Activated CD4-positive, CD25-positive, alpha-beta regulatory T cell (primary cell): ENCODE data around the gene RNF167.

Experiments used
- DNase-seq, 4 experiments: peaks; one replicate each; lab custom pipeline; 2025; lab: John Stamatoyannopoulos, UW

RNF167 gene

GRCh38 chr17:4953451-4953961 lies 13.4 kb downstream of the RNF167 start:
- DNase-seq: no peak

- DNase-seq: no peak
These were observed 15.0 kb downstream of the RNF167 start for GRCh38 chr17:4955091-4955490.

DNA sequence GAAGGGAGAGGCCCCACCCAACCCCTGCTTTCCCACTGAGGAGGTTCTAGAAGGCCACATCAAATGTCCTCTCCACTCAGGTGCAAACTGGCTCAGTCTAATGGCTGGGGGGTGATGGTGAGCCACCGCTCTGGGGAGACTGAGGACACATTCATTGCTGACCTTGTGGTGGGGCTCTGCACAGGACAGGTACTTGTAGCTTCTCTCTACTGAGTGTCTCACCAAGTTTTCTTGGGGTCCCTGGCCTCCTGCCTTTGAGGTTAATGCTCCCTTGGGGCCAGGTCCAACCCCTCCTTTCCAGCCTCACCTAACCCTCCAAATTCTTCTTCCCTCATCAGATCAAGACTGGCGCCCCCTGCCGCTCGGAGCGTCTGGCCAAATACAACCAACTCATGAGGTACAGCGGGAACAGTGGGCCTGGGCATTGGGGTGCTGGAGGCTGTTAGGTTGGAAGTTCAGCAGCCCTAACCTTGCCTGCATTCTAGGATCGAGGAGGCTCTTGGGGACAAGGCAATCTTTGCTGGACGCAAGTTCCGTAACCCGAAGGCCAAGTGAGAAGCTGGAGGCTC lies 16.5 kb downstream of the RNF167 start:
- no peak for DNase-seq

GRCh38 chr17:4958102-4958501 lies 18.0 kb downstream of the RNF167 start:
- no peak for DNase-seq

DNA sequence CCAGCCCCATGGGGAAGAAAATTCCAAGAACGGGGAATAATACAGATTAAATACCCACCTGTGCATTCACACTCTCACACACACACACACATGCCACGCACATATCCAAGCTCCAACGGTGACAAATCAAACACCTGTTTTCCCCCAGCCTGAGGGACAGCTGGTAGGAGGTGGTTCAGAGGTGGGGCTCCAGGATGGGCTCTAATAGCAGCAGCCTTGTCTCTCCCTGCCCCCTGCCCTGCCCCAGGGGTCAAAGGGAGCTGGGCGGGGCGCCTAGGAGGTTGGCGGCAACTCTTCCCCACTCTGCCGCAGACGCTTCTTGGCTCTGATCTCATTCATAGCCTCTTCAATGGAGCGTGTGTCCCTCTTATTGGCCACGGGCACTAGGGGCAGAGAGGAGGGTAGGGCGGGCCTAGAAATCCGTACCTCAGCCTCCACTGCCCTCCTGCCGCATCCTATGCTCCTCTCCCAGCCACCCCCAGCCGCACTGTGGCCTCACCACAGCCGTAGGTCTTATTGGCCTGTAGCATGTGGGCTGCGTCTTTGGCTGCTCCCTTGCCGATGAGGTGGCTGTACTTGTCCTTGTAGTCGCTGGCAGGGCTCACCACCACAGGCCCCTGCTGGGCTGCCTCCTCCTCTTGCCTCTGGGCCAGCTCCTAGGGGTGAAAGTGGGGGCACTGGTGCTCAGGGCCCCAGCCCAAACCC lies 19.3 kb downstream of the RNF167 start:
- DNase-seq: no peak

DNA sequence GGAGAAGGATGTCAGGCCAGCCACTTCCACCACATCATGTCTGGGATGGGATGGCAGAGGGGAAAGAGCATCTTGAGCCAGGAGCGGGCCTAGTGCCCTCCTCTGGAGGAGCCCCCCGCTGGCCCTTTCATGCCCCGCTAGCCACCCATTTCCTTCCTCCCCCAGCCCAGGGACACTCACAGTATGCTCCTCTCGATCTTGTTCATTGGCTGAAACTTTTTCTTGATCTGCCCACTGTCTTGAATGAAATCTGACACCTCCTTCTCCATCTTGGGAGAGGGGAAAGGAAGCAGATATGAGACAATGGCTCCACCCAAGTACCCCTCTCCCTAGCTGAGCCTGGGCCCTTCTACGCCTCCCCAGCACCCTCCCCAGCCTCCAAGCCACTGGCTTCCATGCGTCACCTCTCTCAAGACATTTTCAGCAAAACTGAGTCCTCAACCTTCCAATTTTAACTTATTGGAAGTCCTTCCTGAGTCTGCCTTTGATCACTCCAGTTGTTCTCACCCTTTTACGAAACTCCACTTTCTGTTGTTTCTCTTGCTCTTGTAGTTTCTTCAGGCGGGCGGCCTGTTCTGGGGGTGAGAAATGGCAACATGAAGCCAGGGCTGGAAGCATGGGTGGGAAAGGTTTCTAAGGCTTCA lies 20.3 kb downstream of the RNF167 start:
- DNase-seq: no peak

DNA sequence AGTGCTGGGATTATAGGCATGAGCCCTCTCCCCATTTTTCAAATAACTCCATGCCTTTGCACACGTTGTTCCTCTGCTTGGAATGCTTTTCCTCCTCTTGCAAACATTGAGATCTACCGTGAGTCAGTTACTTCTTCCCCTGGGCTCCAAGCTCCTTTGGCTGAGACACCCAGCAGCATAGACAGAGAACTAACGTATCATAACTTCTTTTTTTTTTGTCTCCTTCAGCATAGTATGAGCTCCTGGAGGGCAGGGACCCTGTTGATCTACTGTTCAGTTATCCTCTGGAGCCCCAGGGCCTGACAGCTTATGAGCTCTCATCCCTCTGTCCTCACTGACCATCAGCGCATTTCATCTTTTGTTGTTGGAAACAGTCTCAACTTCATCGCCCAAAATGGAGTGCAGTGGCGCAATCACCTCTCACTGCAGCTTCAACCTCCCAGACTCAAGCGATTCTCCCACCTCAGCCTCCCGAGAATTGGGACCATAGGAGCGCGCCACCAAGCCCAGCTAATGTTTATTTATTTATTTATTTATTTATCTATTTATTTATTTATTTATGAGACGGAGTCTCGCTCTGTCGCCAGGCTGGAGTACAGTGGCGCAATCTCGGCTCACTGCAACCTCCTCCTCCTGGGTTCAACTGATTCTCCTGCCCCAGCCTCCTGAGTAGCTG lies 25.4 kb downstream of the RNF167 start:
- no peak for DNase-seq

DNA sequence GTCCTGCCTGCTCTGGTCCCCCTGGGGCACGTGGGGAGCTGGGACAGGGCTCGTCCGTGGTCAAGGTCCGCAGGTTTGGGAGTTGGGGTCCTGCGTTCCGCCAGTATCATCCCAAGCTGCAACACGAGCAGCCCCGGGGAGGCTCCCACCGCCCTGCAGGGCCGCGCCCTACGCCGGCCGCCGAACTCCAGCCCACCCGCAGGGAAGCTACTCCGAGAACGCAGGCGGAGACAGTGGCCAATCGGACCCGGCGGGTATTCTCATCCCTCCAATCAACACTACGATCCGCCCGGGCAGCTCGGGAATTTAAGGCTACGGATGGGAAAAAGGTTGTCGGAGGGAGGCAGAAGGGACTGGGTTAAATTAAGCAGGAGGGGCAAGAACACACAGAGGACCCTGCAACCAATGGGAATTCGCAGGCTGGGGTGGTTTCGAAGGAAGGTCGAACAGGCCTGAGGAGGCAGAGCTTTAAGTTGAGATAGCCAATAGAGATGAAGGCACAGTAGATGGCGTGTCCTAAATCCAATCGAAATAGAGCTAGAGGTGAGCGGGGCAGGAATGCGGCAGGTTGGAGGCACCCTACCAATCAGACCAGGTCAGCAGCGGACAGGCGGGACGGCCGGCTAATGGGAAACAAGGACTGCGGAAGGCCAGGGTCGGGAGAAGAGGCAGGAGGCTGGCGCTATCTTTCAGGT lies 26.9 kb downstream of the RNF167 start:
- peak; percentile 82 to 89 (median 84) for DNase-seq

DNA sequence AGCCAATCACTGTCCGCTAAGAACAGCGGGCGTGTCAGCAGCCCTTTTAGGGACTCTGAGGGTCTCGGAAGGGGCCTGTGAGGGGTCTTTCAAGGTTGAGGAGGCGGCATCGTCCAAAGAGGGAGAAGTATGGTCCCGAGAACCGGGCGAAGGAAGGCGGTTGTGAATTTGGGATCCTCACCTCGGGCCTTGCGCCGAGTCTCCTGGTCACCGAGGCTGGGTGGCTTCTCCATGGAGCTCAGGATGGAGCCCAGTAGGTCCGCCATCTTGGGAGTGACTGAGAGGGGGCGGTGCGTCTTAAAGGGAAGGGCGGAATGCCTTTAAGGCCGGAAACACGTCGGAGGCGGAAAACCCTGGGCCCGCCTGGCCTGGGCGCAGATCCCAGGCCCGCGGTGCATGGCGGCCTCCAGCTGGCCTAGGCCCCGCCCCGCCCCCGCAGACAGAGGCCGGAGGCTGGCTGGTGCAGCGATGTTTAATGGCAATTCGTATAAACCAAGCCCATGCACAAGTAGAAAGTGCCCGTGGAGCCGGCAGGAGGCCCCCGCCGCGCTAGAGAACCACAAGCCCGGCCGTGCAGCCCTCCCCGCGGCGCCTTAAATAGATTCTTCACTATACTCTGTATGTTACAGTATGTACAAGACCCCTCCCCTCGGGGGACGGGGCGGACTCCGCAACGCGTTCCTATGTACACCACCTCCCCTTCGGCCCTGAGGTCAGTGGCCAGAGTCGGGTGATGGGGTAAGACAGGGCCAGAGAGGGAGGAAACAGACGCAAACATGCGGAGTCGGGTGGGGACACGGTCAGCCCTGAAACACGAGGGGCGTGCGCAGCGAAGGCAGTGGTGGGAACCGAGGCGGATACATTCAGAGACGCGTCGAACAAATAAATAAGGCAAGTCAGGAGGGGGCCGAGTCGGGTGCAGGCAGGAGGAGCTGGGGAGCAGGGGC lies 27.7 kb downstream of the RNF167 start, which contains the start of gene SPAG7:
SPAG7 (minus strand) TSS at position 279 of the 947 bp plus-strand sequence; CDS start at position 266, 13 bp downstream.
- DNase-seq: peak; percentile 82 to 87 (median 84)

DNA sequence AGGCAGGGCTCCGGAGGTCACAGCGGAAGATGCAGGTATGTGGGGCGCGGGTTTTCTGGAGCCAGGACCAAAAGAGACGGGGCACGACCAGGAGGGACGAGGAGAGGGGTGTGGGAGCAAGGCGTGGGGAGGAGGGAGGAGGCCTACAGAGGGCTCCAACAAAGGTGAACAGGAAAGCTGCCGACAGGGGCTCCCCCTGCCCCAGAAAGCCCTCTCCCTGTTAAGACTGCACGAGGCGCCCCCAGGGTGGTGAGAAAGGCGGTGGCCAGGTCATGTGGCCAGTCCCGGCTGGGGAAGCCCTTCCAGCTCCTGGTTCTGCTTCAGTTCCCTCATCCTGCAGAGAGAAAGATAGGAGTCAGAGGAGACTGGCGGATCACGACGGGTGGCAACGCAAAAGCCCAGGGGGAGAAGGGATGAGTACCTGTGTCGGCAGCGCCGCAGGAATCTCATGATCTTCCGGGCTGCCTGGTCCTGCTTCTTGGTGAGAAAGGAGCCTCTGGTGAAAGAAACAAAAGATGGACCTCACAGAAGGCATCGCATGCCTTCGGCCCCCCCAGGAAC lies 28.5 kb downstream of the RNF167 start:
- no peak for DNase-seq

- DNase-seq: no peak
These were observed 29.0 kb downstream of the RNF167 start for GRCh38 chr17:4969047-4969550.

DNA sequence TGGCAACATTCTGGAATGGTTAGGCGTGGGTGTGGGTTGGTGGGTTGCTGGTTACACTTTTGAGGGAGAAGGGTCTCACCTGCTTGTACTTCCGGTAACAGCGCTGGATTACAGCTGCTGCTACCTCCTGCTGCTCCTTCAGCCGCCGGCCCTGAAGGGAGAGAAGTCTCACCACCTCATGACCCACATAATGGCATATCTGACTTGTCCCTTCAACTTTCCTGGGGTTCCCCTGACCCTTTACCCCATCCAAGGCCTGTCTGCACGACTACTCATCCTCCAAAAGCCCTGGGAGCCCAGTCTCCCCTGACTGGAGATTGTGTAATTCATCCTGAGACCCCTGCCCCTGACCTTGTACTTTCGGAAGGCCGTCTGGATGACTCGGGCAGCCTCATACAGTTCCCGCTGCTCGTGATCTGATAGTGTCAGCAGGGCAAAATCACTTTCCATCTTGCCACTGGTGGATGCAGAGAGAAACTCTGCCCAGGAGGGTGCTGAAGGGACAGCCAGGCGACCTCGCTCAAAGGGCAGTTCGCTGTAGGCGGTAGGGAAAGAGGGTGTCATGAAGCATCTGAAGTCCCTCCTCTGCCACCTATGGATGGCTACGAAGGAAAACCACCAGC lies 29.6 kb downstream of the RNF167 start:
- DNase-seq: no peak

DNA sequence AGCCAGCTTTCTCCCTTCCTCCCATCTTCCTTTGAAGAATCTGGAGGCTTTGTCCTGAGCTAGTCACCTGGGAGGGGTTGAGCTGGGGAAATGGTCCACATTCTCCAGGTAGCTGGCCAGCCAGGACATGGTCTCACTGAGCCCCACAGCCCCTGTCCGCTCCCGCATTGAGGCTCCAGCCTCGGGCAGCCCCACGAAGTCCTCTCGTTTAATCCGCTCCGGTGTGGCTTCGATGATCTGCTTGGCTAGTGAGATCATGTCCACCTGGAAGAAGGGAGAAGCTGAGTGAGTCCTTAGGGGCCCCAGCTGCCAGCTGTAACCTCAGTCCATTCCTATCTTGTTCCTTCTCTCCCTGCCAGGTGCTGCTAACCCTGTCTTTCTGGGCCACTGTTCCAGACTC lies 30.2 kb downstream of the RNF167 start:
- DNase-seq: no peak

DNA sequence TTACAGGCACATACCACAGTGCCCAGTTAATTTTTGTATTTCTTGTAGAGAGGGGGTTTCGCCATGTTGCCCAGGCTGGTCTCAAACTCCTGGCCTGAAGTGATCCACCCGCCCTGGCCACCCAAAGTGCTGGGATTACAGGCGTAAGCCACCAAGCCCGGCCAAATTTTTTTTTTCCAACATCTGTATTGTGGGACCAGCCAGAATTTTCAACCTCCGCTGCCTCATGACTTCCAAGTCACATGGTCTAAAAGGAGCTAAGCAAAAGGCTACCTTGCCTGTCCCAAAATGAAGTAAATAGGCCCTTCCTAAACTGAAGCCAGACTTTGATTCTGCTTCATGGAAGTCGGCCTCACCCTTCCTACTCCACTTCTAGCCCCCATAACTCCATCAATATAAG lies 31.8 kb downstream of the RNF167 start:
- no peak for DNase-seq

DNA sequence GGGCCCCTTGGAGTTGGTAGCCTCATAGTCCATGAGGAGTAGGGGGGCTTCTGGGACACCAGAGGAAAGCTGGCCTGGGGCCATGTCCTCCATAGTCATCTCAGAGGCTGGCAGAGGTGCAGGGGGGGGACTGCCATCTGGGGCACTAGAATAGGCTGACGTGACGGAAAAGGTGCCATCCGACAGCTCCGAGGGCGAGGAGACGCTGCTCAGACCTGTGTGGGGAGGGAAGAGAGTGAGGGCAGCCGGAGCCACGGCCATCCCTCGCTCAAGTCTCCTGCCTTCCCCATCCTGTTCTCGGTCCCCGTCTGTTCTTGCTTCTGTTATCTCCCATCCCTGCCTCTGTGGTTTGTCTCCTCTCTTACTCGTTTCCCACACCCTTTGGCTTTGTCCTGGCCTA lies 32.3 kb downstream of the RNF167 start:
- no peak for DNase-seq

DNA sequence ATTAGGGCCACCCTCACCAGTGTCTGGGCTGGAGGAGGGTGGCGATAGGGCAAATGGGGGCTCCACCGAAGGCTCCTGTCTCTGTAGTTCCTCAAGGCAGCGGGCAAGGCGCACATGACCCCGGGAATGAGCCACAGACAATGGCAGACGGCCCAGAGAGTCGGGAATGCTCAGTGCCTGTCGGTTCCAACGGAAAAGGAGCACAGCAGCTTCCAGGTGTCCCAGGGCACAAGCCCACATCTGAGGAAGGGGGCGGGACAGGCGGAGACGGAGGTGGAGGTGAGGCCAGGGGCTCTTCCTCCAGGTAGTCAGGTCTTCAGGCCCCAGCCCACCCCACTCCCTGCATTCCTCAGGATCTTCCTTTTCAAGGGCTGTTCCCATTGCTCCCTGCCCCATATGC lies 32.7 kb downstream of the RNF167 start:
- no peak for DNase-seq

DNA sequence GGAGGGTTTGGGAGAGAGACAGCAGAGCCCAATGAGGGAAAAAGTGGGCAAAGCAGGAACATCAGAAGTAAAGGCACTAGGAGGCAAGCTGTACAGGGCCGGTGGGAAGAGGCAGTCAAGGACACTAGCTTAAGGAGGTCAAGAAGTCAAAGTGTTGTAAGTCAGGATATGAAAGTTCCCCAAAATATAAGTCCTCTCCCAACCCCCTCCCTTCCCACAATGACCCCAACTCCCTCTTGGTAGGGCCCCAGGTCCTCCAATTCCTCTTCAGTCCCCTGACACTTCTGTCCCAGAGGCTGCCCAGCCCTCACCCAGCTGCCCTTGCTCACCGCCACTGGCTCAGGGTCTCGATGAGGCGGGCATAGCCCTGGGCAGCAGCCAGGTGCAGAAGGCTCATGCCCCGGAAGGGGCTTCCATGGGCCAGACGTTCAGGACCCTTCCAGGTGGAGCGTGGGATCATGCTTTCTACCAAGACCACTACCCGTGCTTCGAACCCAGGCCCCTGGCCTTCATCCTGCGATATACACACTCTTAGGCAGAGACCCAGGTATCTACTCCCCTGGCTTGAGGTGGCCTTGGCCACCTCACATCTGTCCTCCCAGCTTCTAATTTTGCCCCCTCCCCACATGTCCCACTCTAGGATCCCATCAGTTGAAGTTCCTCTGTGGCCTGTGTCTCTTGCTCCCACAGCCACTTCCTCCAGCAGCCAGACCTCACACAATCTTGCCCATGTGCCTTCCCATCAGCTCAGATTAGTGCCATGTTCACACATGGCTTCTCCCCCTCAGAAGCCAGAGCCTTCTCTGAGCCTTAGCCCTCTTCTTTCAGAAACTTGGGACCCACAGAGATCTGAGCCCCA lies 33.4 kb downstream of the RNF167 start:
- DNase-seq: no peak

DNA sequence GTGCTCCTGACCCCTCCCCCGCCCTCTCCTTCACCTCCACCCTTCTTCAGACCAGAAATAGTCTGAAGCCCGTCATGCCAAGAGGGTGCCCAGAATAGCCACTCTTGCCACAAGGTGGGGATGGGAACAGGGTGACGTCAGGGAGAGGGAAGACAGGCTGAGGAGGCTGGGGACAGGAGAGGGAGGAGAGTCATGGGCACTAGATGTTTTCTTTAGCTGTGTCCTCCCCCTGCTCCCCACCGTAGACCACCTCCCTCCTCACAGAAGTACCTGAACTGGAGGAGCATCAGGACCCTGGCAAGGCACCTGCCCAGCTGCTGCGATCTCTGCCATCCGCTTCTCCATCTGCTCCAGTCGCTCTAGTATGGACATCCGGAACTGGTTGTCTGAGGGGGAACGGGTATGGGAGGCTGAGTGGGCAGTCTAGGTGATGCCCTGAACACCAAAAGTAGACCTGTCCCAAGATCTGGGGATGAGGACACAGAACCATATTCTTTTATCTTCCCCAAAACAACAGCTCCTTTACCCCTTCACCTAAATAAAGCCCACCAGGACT lies 34.1 kb downstream of the RNF167 start:
- no peak for DNase-seq

GRCh38 chr17:4978726-4979125 lies 38.7 kb downstream of the RNF167 start:
- no peak for DNase-seq
